ENCODE measurements around the gene FGFBP3. TPM values are rescaled to one million over a fixed set of nuclear protein-coding genes. Genes with fewer than 3 reads are reported as not detected.

The FGFBP3 gene
- total RNA-seq, 1 experiment from 2014 or later: 1.1 TPM

GRCh38 chr10:91924212-91925021 lies 15.1 kb upstream of the FGFBP3 start:
- Mint-ChIP-seq H3K9me3 (ENCODE audit: unreplicated experiment) (no peaks in the 10 kb centered on the region), H3K27me3 (ENCODE audit: insufficient read depth, unreplicated experiment) (no peaks in the 10 kb centered on the region), H3K36me3 (ENCODE audit: insufficient read depth, unreplicated experiment) (peaks cover 19% of the 10 kb centered on the region), H3K4me1 (ENCODE audit: insufficient read depth, unreplicated experiment) (peaks cover 17% of the 10 kb centered on the region), H3K4me3 (ENCODE audit: unreplicated experiment) (peak overlapping the region; percentile 84), H3K27ac (ENCODE audit: low read depth, unreplicated experiment) (peak overlapping the region; percentile 98)
- TF ChIP-seq CTCF (IDR thresholded peaks at IDR 0.05; ENCODE audit: unreplicated experiment): no peak
- BruUV-seq (replicated peaks): TSS peak; percentile 59
- intact Hi-C loops (cut with micrococcal nuclease): loop anchor here (10.0 kb wide), 1 partner anchor 510 kb away; no protein-coding TSS in a partner anchor
- ChIA-PET POLR2A (interaction anchor here (0.6 to 5.0 kb wide), 28 partner anchors 8 to 1052 kb away, joined by 3 to 95 read pairs (median 6); partner anchors contain the start of genes CPEB3, FGFBP3, MARCHF5 and RPP30), CTCF (interaction anchor here (0.6 to 2.0 kb wide), 2 partner anchors 16 to 382 kb away, joined by 3 to 5 read pairs; partner anchors contain the start of gene FGFBP3)
- no peak for DNase-seq (ENCODE audit: unreplicated experiment)

- H3K4me3 Mint-ChIP-seq (ENCODE audit: unreplicated experiment): peak within 1 kb of the TSS; percentile 84
- peak; percentile 90 for DNase-seq (ENCODE audit: unreplicated experiment)
- no peaks in the 10 kb centered on the region for H3K27me3 Mint-ChIP-seq (ENCODE audit: insufficient read depth, unreplicated experiment)
- ChIA-PET POLR2A (interaction anchor here (0.5 to 5.0 kb wide), 35 partner anchors 9 to 1308 kb away, joined by 3 to 95 read pairs (median 5); partner anchors contain the start of genes CPEB3, FGFBP3, MARCHF5 and RPP30), CTCF (interaction anchor here (0.6 to 2.0 kb wide), 2 partner anchors 15 to 382 kb away, joined by 3 to 5 read pairs; partner anchors contain the start of gene FGFBP3)
- peaks cover 17% of the 10 kb centered on the region for H3K4me1 Mint-ChIP-seq (ENCODE audit: insufficient read depth, unreplicated experiment)
- intact Hi-C loops (cut with micrococcal nuclease): loop anchor here (10.0 kb wide), 1 partner anchor 511 kb away; no protein-coding TSS in a partner anchor
- BruUV-seq (replicated peaks): TSS peak; percentile 97
- peaks cover 19% of the 10 kb centered on the region for H3K36me3 Mint-ChIP-seq (ENCODE audit: insufficient read depth, unreplicated experiment)
- no peak for TF ChIP-seq CTCF (IDR thresholded peaks at IDR 0.05; ENCODE audit: unreplicated experiment)
- H3K9me3 Mint-ChIP-seq (ENCODE audit: unreplicated experiment): no peaks in the 10 kb centered on the region
- H3K27ac Mint-ChIP-seq (ENCODE audit: low read depth, unreplicated experiment): peak within 1 kb of the TSS; percentile 98
These were observed 14.3 kb upstream of the FGFBP3 start, which contains the start of gene BTAF1 for GRCh38 chr10:91923371-91924211. TSS of gene BTAF1 (plus strand) at chr10:91923770. CDS start at chr10:91924077, 307 bp downstream.

- no peak for DNase-seq (ENCODE audit: unreplicated experiment)
- peaks cover 35% of the 10 kb centered on the region for H3K27me3 Mint-ChIP-seq (ENCODE audit: insufficient read depth, unreplicated experiment)
- H3K4me3 Mint-ChIP-seq (ENCODE audit: unreplicated experiment): no peak overlapping the region
- no TSS peak for BruUV-seq (replicated peaks)
- ChIA-PET CTCF (interaction anchor here (0.6 to 1.1 kb wide), 2 partner anchors 12 to 596 kb away, joined by 3 read pairs; no protein-coding TSS in a partner anchor), POLR2A (no interaction called here)
- no peak overlapping the region for H3K27ac Mint-ChIP-seq (ENCODE audit: low read depth, unreplicated experiment)
- intact Hi-C loops (cut with micrococcal nuclease): loop anchor here (10.0 kb wide), 3 partner anchors 425 to 515 kb away; no protein-coding TSS in a partner anchor
- H3K4me1 Mint-ChIP-seq (ENCODE audit: insufficient read depth, unreplicated experiment): peaks cover under 1% of the 10 kb centered on the region
- TF ChIP-seq CTCF (IDR thresholded peaks at IDR 0.05; ENCODE audit: unreplicated experiment): no peak
- no peaks in the 10 kb centered on the region for H3K9me3 Mint-ChIP-seq (ENCODE audit: unreplicated experiment)
- H3K36me3 Mint-ChIP-seq (ENCODE audit: insufficient read depth, unreplicated experiment): peaks cover 13% of the 10 kb centered on the region
These were observed 10.4 kb upstream of the FGFBP3 start for GRCh38 chr10:91919651-91920050.

Data from MCF 10A (cell line).